MM.1S (cell line): ENCODE data around the gene RPS16.
"Not testable (repeated sequence)": the region's sequence is repeated elsewhere in the genome, so short reads cannot be mapped to it uniquely, and the experiment has no call there.

Source experiments
- DNase-seq: peaks from one replicate; pipeline ENCODE4 v3.0.0-alpha.2; 2015
- H2AFZ ChIP-seq: fragments of 300-600 bp; sonication (generic); 2 replicates; pipeline ENCODE4 v1.6.0; 2016; ENCODE audit warnings: antibody characterized with exemption, low read length
- H3F3A ChIP-seq: fragments of 300-600 bp; sonication (generic); 2 replicates; pipeline ENCODE4 v1.6.1; 2016; ENCODE audit warnings: mild to moderate bottlenecking, antibody characterized with exemption, low read length, moderate library complexity, mixed read lengths; ENCODE audit not compliant: insufficient read depth
- H3K27ac ChIP-seq: fragments of 300-600 bp; sonication (generic); 2 replicates; pipeline ENCODE4 v1.5.1; 2016; ENCODE audit warnings: mild to moderate bottlenecking, low read length
- H3K27me3 ChIP-seq: fragments of 300-600 bp; sonication (generic); replicated peaks from 2 replicates; pipeline ENCODE4 v1.6.0; 2016; ENCODE audit warnings: low read length; ENCODE audit not compliant: insufficient read depth
- H3K36me3 ChIP-seq: fragments of 300-600 bp; sonication (generic); replicated peaks from 2 replicates; pipeline ENCODE4 v1.6.1; 2016; ENCODE audit warnings: mild to moderate bottlenecking, low read length, mixed read lengths; ENCODE audit not compliant: insufficient read depth
- H3K4me1 ChIP-seq: fragments of 300-600 bp; sonication (generic); 2 replicates; pipeline ENCODE4 v1.6.1; 2016; ENCODE audit warnings: low read length, mixed read lengths
- H3K4me2 ChIP-seq: fragments of 300-600 bp; sonication (generic); 2 replicates; pipeline ENCODE4 v1.6.0; 2016; ENCODE audit warnings: low read depth, low read length
- H3K4me3 ChIP-seq: fragments of 300-600 bp; sonication (generic); 2 replicates; pipeline ENCODE4 v1.5.1; 2016; ENCODE audit warnings: low read length, mixed read lengths
- H3K79me2 ChIP-seq: fragments of 300-600 bp; sonication (generic); 2 replicates; pipeline ENCODE4 v1.6.1; 2016; ENCODE audit warnings: mixed run types, low read length, mixed read lengths
- H3K9ac ChIP-seq: fragments of 300-600 bp; sonication (generic); 2 replicates; pipeline ENCODE4 v1.6.1; 2016; ENCODE audit warnings: low read length, mixed read lengths
- H3K9me2 ChIP-seq: fragments of 300-600 bp; sonication (generic); replicated peaks from 2 replicates; pipeline ENCODE4 v1.6.1; 2016; ENCODE audit warnings: mild to moderate bottlenecking, low read length, mixed read lengths; ENCODE audit not compliant: insufficient read depth
- H3K9me3 ChIP-seq: fragments of 300-600 bp; sonication (generic); replicated peaks from 2 replicates; pipeline ENCODE4 v1.6.1; 2016; ENCODE audit warnings: mild to moderate bottlenecking, low read length, mixed read lengths; ENCODE audit not compliant: insufficient read depth
- H4K20me1 ChIP-seq: fragments of 300-600 bp; sonication (generic); 2 replicates; pipeline ENCODE4 v1.6.1; 2016; ENCODE audit warnings: mild to moderate bottlenecking, low read length, moderate library complexity, mixed read lengths; ENCODE audit not compliant: insufficient read depth
- CTCF ChIP-seq: fragments of 300-600 bp; sonication (generic); IDR thresholded peaks from 2 replicates; pipeline ENCODE4 v1.5.1; 2016; ENCODE audit warnings: antibody characterized with exemption, low read length, mixed read lengths
- EZH2 ChIP-seq: fragments of 300-600 bp; sonication (generic); optimal IDR thresholded peaks from 2 replicates; pipeline ENCODE3; 2017; ENCODE audit warnings: low read depth, mild to moderate bottlenecking, antibody characterized with exemption, low read length, mixed read lengths
- EZH2phosphoT487 ChIP-seq: fragments of 300-600 bp; sonication (generic); IDR thresholded peaks from 2 replicates; pipeline ENCODE4 v1.6.1; 2018; ENCODE audit warnings: antibody characterized with exemption, low read length

RPS16 gene

GRCh38 chr19:39481229-39481545, 45.4 kb upstream of the RPS16 start:
- Histone ChIP-seq H3K9me2 (no peaks in the 10 kb centered on the region), H3K4me3 (peak overlapping the region; percentile 98), H4K20me1 (no peaks in the 10 kb centered on the region)

DNA sequence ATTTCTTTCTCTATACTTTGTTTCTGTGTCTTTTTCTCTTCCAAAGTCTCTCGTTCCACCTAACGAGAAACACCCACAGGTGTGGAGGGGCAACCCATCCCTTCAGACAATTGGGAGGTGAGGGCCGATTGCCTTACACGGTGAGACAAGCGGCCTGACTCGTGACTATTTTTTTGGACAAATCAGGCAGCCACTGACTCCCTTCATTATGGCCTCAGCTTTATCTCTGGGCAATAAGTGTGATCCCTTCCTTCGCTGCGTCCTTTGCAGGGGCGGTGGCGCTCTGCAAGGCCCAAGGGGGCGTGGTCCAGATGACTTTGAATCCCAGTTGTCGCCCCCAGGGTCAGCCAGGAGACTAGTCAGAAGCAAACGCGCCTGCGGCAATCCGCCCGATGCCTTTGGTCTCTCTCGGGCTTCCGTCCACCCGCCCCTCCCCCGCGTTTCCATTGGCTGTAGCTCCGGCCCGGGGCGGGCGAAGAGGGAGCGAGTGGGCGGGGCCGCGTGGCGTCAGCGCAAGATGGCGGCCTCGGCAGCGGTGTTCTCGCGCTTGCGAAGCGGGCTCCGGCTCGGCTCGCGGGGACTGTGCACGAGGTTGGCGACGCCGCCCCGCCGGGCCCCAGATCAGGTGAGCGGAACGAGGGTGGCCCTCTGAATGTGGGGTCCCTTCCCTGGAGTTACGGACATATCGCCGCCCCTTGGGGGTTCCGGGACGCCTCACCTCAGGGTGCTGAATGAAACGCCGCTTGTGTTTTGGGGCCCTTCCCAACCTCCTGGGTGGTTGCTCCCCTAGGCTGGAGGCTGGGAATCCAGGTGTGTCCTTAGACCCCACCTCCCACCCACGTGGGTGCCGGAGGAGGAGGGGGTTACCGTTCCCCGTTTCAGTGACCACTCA, 44.8 kb upstream of the RPS16 start, which contains the start of gene TIMM50:
Gene TIMM50 (plus strand): TSS at position 502 of the 892 bp plus-strand sequence. CDS start 16 bp downstream, at position 518.
- Histone ChIP-seq H3K4me3 (peak within 1 kb of the TSS; percentile 98), H3K27me3 (no peaks in the 10 kb centered on the region), H4K20me1 (no peaks in the 10 kb centered on the region), H2AFZ (peak within 1 kb of the TSS; percentile 74), H3K27ac (peak within 1 kb of the TSS; percentile 62; the same call in 1 of the 2 replicates), H3K4me2 (peak within 1 kb of the TSS; percentile 98), H3K9ac (peak within 1 kb of the TSS; percentile 94), H3F3A (0 out of 2 replicates have a peak, but pooled peaks cover 6% of the 10 kb centered on the region), H3K9me2 (no peaks in the 10 kb centered on the region), H3K4me1 (peaks cover 4% of the 10 kb centered on the region; the same call in 1 of the 2 replicates), H3K9me3 (no peaks in the 10 kb centered on the region), H3K36me3 (no peaks in the 10 kb centered on the region), H3K79me2 (peaks cover 29% of the 10 kb centered on the region)
- TF ChIP-seq EZH2 (no peak), EZH2phosphoT487 (no peak), CTCF (no peak)
- peak; percentile 96 for DNase-seq

More at GRCh38 chr19:39481229-39481545, 45.4 kb upstream of the RPS16 start:
- H3K27me3 ChIP-seq = no peaks in the 10 kb centered on the region
- peak overlapping the region; percentile 74; the same call in 1 of the 2 replicates for H2AFZ ChIP-seq
- 0 out of 2 replicates have a peak, but pooled peaks cover 3% of the 10 kb centered on the region for H3F3A ChIP-seq
- H3K9ac ChIP-seq = peak overlapping the region; percentile 94
- no peak for TF ChIP-seq EZH2phosphoT487
- no peak for TF ChIP-seq EZH2
- TF ChIP-seq CTCF = no peak
- no peak for DNase-seq
- peak overlapping the region; percentile 62; the same call in 1 of the 2 replicates for H3K27ac ChIP-seq
- peaks cover 4% of the 10 kb centered on the region; the same call in 1 of the 2 replicates for H3K4me1 ChIP-seq
- H3K9me3 ChIP-seq = no peaks in the 10 kb centered on the region
- no peaks in the 10 kb centered on the region for H3K36me3 ChIP-seq
- H3K4me2 ChIP-seq = peak overlapping the region; percentile 98
- peaks cover 31% of the 10 kb centered on the region for H3K79me2 ChIP-seq

- peak overlapping the region; percentile 94; the same call in 1 of the 2 replicates for H3K9ac ChIP-seq
- H3K27me3 ChIP-seq = no peaks in the 10 kb centered on the region
- no peak for TF ChIP-seq EZH2phosphoT487
- no peak for TF ChIP-seq CTCF
- no peak for TF ChIP-seq EZH2
- H3F3A ChIP-seq = 0 out of 2 replicates have a peak, but pooled peaks cover 6% of the 10 kb centered on the region
- no peaks in the 10 kb centered on the region for H3K9me3 ChIP-seq
- no peaks in the 10 kb centered on the region for H3K9me2 ChIP-seq
- no peaks in the 10 kb centered on the region for H3K36me3 ChIP-seq
- peaks cover 29% of the 10 kb centered on the region for H3K79me2 ChIP-seq
- peak overlapping the region; percentile 98 for H3K4me2 ChIP-seq
- no peak overlapping the region for H3K27ac ChIP-seq
- DNase-seq = no peak
- H4K20me1 ChIP-seq = no peaks in the 10 kb centered on the region
- peak overlapping the region; percentile 74 for H2AFZ ChIP-seq
- H3K4me1 ChIP-seq = peaks cover 4% of the 10 kb centered on the region; the same call in 1 of the 2 replicates
- H3K4me3 ChIP-seq = peak overlapping the region; percentile 98
Observed at GRCh38 chr19:39479916-39480315, 44.2 kb upstream of the RPS16 start.

GRCh38 chr19:39479319-39479801, 43.6 kb upstream of the RPS16 start:
- not testable (repeated sequence) for DNase-seq, H3K9ac ChIP-seq, H3K36me3 ChIP-seq, H3F3A ChIP-seq, H3K4me3 ChIP-seq, H2AFZ ChIP-seq, H3K4me2 ChIP-seq, H3K9me3 ChIP-seq, H3K27ac ChIP-seq, H3K27me3 ChIP-seq, H3K9me2 ChIP-seq, H4K20me1 ChIP-seq, H3K4me1 ChIP-seq
- H3K79me2 ChIP-seq = peaks cover 26% of the 10 kb centered on the region
